Neutrophil (primary cell): Measurements from ENCODE around the gene KIAA1671.

Source experiments
- H3K27ac ChIP-seq: fragments of 200-600 bp; sonication (generic); 2 replicates; pipeline ENCODE4 v1.5.1; 2016; ENCODE audit warnings: mild to moderate bottlenecking, moderate library complexity
- H3K27me3 ChIP-seq: fragments of 200-600 bp; sonication (generic); 2 replicates; pipeline ENCODE4 v1.6.0; 2016; ENCODE audit warnings: mild to moderate bottlenecking
- H3K36me3 ChIP-seq: fragments of 200-600 bp; sonication (generic); 2 replicates; pipeline ENCODE4 v1.5.1; 2017
- H3K4me1 ChIP-seq, 2 experiments: fragments of 200-600 bp in 1 of 2; sonication (generic) in 1 of 2; 1 replicate in 1 of 2; 2 replicates in 1 of 2; pipeline versions ENCODE4 v1.5.1 to v1.6.1; 2013 to 2016; ENCODE audit warnings: low read depth in 1 of 2, low read length in 1 of 2, mild to moderate bottlenecking in 1 of 2, moderate library complexity in 1 of 2; ENCODE audit not compliant: control insufficient read depth in 1 of 2, insufficient read depth in 1 of 2
- H3K4me3 ChIP-seq, 2 experiments: fragments of 200-600 bp in 1 of 2; sonication (generic) in 1 of 2; 1 replicate in 1 of 2; 2 replicates in 1 of 2; pipeline ENCODE4 v1.5.1; 2013 to 2016; ENCODE audit warnings: low read depth in 1 of 2, low read length in 1 of 2, mild to moderate bottlenecking in 1 of 2, moderate library complexity in 1 of 2
- H3K9me3 ChIP-seq: fragments of 200-600 bp; sonication (generic); 2 replicates; pipeline ENCODE4 v1.5.1; 2016
- CTCF ChIP-seq: fragments of 200-600 bp; sonication (generic); IDR thresholded peaks from 2 replicates; pipeline ENCODE4 v1.5.1; 2016; ENCODE audit warnings: antibody characterized with exemption

KIAA1671 gene

GRCh38 chr22:24947881-24948280 is 4.6 kb upstream of the KIAA1671 start:
- H3K9me3 ChIP-seq: no peaks in the 10 kb centered on the region
- peaks cover 46% of the 10 kb centered on the region for H3K27me3 ChIP-seq
- no peak overlapping the region for H3K27ac ChIP-seq
- no peak overlapping the region for H3K4me3 ChIP-seq
- peaks cover 10 to 12% of the 10 kb centered on the region in 2 experiments for H3K4me1 ChIP-seq
- H3K36me3 ChIP-seq: no peaks in the 10 kb centered on the region
- no peak for TF ChIP-seq CTCF

GRCh38 chr22:24948356-24949202 is 3.9 kb upstream of the KIAA1671 start:
- Histone ChIP-seq H3K27ac (no peak overlapping the region), H3K4me3 (no peak overlapping the region), H3K9me3 (no peaks in the 10 kb centered on the region), H3K4me1 (peaks cover 13 to 15% of the 10 kb centered on the region in 2 experiments), H3K27me3 (peaks cover 52% of the 10 kb centered on the region), H3K36me3 (no peaks in the 10 kb centered on the region)
- no peak for TF ChIP-seq CTCF

DNA sequence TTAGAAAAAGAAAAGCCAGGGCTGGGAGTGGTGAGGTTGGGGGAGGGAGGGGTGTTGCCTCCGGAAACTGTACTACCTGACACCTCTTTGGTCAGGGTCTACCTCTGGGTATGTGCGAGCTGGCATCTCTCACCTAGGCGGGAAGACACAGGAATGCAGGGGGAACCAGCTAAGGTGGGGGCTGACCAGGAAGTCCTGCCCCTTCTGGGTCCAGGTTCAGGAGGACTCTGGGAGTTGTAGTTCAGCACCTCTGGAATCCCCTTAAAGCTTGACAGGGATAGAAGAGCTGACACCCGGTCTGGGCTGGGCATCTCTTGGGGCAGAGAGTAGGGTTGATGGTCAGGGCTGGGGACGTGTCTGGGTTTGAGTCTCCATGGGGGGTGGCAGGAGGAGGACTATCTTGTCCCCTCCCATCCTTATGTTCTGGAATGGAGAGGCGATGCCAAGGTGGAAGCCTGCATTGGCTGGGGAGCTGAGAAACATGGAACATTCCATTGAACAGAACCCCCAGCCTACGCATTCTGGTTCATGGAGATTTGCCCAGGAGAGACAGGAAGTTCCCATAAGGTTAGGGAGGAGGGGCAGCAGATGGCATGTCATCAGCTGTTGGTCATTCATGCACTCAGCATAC is 2.1 kb upstream of the KIAA1671 start:
- Histone ChIP-seq H3K9me3 (no peaks in the 10 kb centered on the region), H3K4me1 (peaks cover 13 to 15% of the 10 kb centered on the region in 2 experiments)

DNA sequence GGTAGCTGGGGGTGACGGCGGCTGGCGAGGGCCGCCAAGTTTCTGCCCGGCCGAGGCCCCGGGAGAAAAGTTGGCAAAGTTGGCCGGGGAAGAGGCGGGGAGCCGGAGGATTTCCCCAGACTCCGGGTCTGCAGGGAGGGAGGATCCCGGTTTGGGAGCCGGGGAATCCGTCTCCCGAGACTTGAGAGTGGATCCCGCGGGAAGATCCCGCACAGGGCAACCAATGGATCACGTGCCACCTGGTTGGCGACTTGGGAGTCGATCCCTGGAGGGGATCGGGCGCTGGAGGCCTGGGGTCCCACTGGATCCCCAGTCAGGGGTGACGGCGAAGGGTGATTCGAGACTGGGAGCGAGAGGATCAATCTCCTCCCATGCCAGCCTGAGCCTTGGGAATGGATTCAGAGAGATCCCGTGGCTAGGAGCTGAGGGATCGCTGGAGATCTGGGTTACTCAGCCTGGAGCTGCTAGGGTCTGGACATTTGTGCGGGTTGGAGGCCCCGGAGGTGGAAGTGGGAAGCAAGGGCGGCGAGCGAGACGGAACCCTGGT is 394 bp downstream of the KIAA1671 start:
- no peaks in the 10 kb centered on the region for H3K9me3 ChIP-seq
- H3K27me3 ChIP-seq: peaks cover 74% of the 10 kb centered on the region
- TF ChIP-seq CTCF: no peak
- peaks cover 13 to 15% of the 10 kb centered on the region in 2 experiments for H3K4me1 ChIP-seq
- H3K4me3 ChIP-seq: peak overlapping the region; percentile 46 to 58
- H3K36me3 ChIP-seq: no peaks in the 10 kb centered on the region
- no peak overlapping the region for H3K27ac ChIP-seq

More for the DNA sequence above, 2.1 kb upstream of the KIAA1671 start:
- Histone ChIP-seq H3K4me3 (no peak overlapping the region), H3K36me3 (no peaks in the 10 kb centered on the region), H3K27me3 (peaks cover 66% of the 10 kb centered on the region), H3K27ac (no peak overlapping the region)
- TF ChIP-seq CTCF: no peak

- H3K4me1 ChIP-seq: peaks cover 13 to 15% of the 10 kb centered on the region in 2 experiments
- no peaks in the 10 kb centered on the region for H3K36me3 ChIP-seq
- TF ChIP-seq CTCF: no peak
- no peak overlapping the region for H3K4me3 ChIP-seq
- H3K27ac ChIP-seq: no peak overlapping the region
- H3K27me3 ChIP-seq: peaks cover 74% of the 10 kb centered on the region
- no peaks in the 10 kb centered on the region for H3K9me3 ChIP-seq
Observed at GRCh38 chr22:24953384-24954113, 1.0 kb downstream of the KIAA1671 start.
